Measurements from ENCODE around the gene CLIP1. TPM values are rescaled to one million over a fixed set of nuclear protein-coding genes. Genes with fewer than 3 reads are reported as not detected.
"Not testable (repeated sequence)": the region's sequence is repeated elsewhere in the genome, so short reads cannot be mapped to it uniquely, and the experiment has no call there.

The CLIP1 gene
- total and polyA plus RNA-seq, 7 donors = 16.8 to 257 (median 159) TPM

DNA sequence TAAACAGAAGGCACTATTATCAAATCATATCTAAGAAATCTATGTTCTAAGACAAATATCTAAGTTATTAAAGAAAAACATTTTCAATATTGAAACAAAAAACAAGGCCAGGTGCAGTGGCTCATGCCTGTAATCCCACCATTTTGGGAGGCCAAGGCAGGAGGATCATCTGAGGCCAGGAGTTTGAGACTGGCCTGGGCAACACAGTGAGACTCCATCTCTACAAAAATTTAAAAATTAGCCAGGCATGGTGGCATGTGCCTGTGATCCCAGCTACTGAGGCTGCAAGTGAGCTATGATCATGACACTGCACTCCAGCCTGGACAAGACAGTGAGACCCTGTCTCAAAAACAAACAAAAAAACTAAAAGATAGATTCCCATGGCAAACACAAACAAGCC, 54.8 kb downstream of the CLIP1 start:
- DNase-seq; H3K27me3 ChIP-seq; H3K9me3 ChIP-seq; intact Hi-C loops (cut with DNase I); H3K4me3 ChIP-seq: not testable (repeated sequence)
- Histone ChIP-seq H3K27ac (peak overlapping the region; percentile 81 to 94 (median 88)), H3K36me3 (peaks cover 0 to 23% (median 4%) of the 10 kb centered on the region in 4 donors), H3K4me1 (peaks cover 0 to 94% (median 72%) of the 10 kb centered on the region in 4 donors)
- peak in 1 of 4 donors; percentile 2 for TF ChIP-seq POLR2AphosphoS5 (IDR thresholded peaks at IDR 0.05)

DNA sequence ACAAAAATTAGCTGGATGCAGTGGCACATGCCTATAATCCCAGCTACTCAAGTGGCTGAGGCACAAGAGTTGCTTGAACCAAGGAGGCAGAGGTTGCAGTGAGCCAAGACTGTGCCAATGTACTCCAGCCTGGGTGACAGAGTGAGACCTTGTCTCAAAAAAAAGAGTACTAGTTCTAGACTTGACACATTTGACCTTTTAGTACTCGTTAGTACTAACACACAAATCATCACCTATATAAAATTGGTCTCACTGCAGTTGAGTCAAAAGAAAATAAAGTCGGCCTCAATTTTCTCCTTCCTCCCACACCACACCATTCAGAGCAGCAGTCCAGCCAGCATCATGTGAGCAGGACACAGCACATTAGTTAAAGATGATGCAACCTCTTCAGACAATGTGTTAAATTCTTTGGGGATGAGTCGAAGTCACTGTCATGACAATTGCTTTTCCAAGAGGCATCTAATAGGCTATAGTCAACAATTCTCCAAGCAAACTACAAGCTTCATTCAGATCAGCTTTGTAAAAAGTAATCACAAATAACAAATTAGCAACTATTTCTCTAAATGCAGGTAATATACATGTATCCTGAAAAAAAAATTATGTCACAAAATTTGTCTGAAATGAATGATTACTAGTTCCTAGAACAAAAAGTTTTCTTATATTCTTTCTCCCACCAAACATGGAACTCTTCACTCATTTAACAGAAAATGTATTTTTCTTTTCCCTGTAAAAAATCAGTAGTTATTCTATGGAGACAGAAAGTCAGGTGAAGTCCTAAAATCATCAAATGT, 55.6 kb downstream of the CLIP1 start:
- intact Hi-C loops (cut with DNase I) = no loop called here
- TF ChIP-seq POLR2A (IDR thresholded peaks at IDR 0.05) = no peak
- TF ChIP-seq, protein P1, sequence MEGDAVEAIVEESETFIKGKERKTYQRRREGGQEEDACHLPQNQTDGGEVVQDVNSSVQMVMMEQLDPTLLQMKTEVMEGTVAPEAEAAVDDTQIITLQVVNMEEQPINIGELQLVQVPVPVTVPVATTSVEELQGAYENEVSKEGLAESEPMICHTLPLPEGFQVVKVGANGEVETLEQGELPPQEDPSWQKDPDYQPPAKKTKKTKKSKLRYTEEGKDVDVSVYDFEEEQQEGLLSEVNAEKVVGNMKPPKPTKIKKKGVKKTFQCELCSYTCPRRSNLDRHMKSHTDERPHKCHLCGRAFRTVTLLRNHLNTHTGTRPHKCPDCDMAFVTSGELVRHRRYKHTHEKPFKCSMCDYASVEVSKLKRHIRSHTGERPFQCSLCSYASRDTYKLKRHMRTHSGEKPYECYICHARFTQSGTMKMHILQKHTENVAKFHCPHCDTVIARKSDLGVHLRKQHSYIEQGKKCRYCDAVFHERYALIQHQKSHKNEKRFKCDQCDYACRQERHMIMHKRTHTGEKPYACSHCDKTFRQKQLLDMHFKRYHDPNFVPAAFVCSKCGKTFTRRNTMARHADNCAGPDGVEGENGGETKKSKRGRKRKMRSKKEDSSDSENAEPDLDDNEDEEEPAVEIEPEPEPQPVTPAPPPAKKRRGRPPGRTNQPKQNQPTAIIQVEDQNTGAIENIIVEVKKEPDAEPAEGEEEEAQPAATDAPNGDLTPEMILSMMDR (IDR thresholded peaks at IDR 0.05) = no peak
- peak; percentile 69 to 91 (median 76) for TF ChIP-seq POLR2AphosphoS5 (IDR thresholded peaks at IDR 0.05)
- peak; percentile 17 to 89 (median 48) for TF ChIP-seq EP300 (IDR thresholded peaks at IDR 0.05)
- WGBS, 2 donors = 71 to 82% methylated on average over 3 of the region's 3 CpGs
- peak overlapping the region; percentile 81 to 94 (median 88) for H3K27ac ChIP-seq
- DNase-seq = peak; percentile 91
- peaks cover 0 to 22% (median 2%) of the 10 kb centered on the region in 4 donors for H3K36me3 ChIP-seq
- H3K27me3 ChIP-seq = no peaks in the 10 kb centered on the region
- H3K4me3 ChIP-seq = no peak overlapping the region
- peaks cover 0 to 89% (median 68%) of the 10 kb centered on the region in 4 donors for H3K4me1 ChIP-seq
- no peaks in the 10 kb centered on the region for H3K9me3 ChIP-seq

DNA sequence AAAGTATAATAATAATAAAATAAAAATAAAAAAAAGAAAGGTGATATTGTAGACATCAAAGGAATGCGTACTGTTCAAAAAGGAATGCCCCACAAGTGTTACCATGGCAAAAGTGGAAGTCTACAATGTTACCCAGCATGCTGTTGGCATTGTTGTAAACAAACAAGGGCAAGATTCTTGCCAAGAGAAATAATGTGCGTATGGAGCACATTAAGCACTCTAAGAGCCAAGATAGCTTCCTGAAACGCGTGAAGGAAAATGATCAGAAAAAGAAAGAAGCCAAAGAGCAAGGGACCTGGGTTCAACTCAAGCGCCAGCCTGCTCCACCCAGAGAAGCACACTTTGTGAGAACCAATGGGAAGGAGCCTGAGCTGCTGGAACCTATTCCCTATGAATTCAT, 57.2 kb downstream of the CLIP1 start:
- intact Hi-C loops (cut with DNase I); H3K27me3 ChIP-seq; H3K4me3 ChIP-seq; DNase-seq; H3K9me3 ChIP-seq: not testable (repeated sequence)
- WGBS, 2 donors = 83 to 89% methylated on average over 5 of the region's 5 CpGs
- H3K36me3 ChIP-seq = peaks cover 8 to 34% (median 12%) of the 10 kb centered on the region in 4 donors
- peaks cover 0 to 73% (median 52%) of the 10 kb centered on the region in 4 donors for H3K4me1 ChIP-seq
- peak overlapping the region; percentile 81 to 94 (median 88) for H3K27ac ChIP-seq

DNA sequence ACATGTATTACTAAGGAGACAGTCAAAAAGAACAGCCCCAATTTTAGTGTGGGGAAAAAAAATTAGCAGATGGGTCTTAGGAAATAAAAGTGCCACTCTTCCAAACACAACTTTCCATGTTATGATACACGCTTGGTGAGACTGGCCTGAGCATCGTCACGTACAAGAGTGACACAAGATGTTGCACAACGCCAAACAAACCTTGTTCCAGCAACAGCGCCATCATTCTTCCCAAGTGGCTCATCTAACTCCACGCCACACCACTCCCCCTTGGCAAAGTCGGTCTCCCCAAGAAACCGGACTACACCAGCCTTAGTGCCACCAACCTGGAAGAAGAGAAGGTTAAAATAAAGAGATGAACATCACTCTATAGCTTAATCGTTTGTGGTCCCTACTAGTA, 58.7 kb downstream of the CLIP1 start:
- H3K36me3 ChIP-seq = peaks cover 11 to 47% (median 20%) of the 10 kb centered on the region in 4 donors
- 94 to 97% methylated on average over 9 of the region's 9 CpGs for WGBS, 2 donors

DNA sequence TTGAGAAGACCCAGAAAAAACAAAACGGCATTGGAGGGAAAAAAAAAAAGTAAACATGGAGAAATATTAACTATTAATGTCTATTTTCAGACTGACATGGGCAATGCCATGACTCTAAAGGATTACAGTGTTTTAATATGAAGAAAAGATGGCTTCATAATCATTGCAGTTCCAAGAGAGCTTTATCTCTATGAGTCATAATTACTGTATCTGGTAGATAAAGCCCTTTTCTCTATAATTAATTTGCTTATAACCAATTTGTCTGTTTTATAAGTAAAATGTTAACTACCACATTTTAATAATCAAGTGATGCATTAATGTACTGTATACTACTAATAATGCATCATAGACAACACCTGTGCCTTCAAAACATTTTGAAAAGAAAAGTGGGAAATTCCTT, 59.7 kb downstream of the CLIP1 start:
- intact Hi-C loops (cut with DNase I) = loop anchor here (5.0 kb wide), 1 partner anchor 60 kb away; the partner anchor contains the start of gene CLIP1
- no peak overlapping the region for H3K4me3 ChIP-seq
- no peaks in the 10 kb centered on the region for H3K9me3 ChIP-seq
- DNase-seq = no peak
- WGBS, 2 donors = 89 to 93% methylated on average over 1 of the region's 1 CpG
- no peaks in the 10 kb centered on the region for H3K27me3 ChIP-seq
- peaks cover 0 to 48% (median 27%) of the 10 kb centered on the region in 4 donors for H3K4me1 ChIP-seq
- peak overlapping the region in 3 of 4 donors; percentile 19 to 94 (median 90) for H3K27ac ChIP-seq
- TF ChIP-seq POLR2A (IDR thresholded peaks at IDR 0.05) = no peak
- no peak for TF ChIP-seq EP300 (IDR thresholded peaks at IDR 0.05)
- TF ChIP-seq, protein P1 (IDR thresholded peaks at IDR 0.05) = no peak
- TF ChIP-seq POLR2AphosphoS5 (IDR thresholded peaks at IDR 0.05) = no peak
- H3K36me3 ChIP-seq = peaks cover 11 to 47% (median 20%) of the 10 kb centered on the region in 4 donors

More for the DNA sequence above, 58.7 kb downstream of the CLIP1 start:
- Histone ChIP-seq H3K4me3 (no peak overlapping the region), H3K9me3 (no peaks in the 10 kb centered on the region), H3K27ac (peak overlapping the region in 3 of 4 donors; percentile 19 to 94 (median 90)), H3K27me3 (no peaks in the 10 kb centered on the region), H3K4me1 (peaks cover 0 to 58% (median 38%) of the 10 kb centered on the region in 4 donors)
- DNase-seq = peak; percentile 85
- TF ChIP-seq, protein P1 (IDR thresholded peaks at IDR 0.05) = no peak
- peak; percentile 52 to 89 (median 74) for TF ChIP-seq POLR2AphosphoS5 (IDR thresholded peaks at IDR 0.05)
- TF ChIP-seq POLR2A (IDR thresholded peaks at IDR 0.05) = no peak
- TF ChIP-seq EP300 (IDR thresholded peaks at IDR 0.05) = peak in 2 of 4 donors; percentile 18 to 74
- intact Hi-C loops (cut with DNase I) = loop anchor here (5.0 kb wide), 1 partner anchor 59 kb away; the partner anchor contains the start of gene CLIP1

DNA sequence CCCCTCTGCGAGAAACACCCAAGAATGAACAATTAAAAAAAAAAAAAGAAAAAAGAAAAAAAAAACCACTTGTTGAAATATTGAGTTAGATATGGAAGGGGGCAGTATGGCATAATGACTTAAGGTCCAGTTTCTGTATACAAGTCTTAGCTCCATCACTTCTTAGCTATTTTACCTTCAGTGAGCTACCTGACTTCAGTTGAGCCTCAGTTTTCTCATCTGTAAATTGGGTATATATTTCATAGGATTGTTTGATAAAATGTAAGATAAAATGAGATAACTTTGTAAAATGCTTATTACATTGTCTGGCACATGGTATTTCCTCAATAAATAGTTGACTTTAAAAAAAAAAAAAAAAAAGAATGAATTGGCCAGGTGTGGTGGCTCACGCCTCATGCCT, 64.1 kb downstream of the CLIP1 start:
- H3K27ac ChIP-seq = peak overlapping the region in 1 of 4 donors; percentile 31
- 91 to 94% methylated on average over 2 of the region's 2 CpGs for WGBS, 2 donors
- H3K4me3 ChIP-seq; DNase-seq; intact Hi-C loops (cut with DNase I); H3K27me3 ChIP-seq; H3K9me3 ChIP-seq: not testable (repeated sequence)
- H3K4me1 ChIP-seq = peaks cover 0 to 12% (median 4%) of the 10 kb centered on the region in 4 donors
- peaks cover 29 to 67% (median 40%) of the 10 kb centered on the region in 4 donors for H3K36me3 ChIP-seq

DNA sequence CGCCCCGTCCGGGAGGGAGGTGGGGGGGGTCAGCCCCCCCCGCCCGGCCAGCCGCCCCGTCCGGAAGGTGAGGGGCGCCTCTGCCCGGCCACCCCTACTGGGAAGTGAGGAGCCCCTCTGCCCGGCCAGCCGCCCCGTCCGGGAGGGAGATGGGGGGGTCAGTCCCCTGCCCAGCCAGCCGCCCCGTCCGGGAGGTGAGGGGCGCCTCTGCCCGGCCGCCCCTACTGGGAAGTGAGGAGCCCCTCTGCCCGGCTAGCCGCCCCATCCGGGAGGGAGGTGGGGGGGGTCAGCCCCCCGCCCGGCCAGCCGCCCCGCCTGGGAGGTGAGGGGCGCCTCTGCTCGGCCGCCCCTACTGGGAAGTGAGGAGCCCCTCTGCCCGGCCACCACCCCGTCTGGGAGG, 64.9 kb downstream of the CLIP1 start:
- WGBS, 2 donors = 97 to 98% methylated on average over 28 to 31 of the region's 32 CpGs
- H3K9me3 ChIP-seq; intact Hi-C loops (cut with DNase I); H3K4me1 ChIP-seq; DNase-seq; H3K4me3 ChIP-seq; H3K27me3 ChIP-seq: not testable (repeated sequence)
- peak overlapping the region in 1 of 4 donors; percentile 41 for H3K27ac ChIP-seq
- H3K36me3 ChIP-seq = peaks cover 36 to 67% (median 48%) of the 10 kb centered on the region in 4 donors

DNA sequence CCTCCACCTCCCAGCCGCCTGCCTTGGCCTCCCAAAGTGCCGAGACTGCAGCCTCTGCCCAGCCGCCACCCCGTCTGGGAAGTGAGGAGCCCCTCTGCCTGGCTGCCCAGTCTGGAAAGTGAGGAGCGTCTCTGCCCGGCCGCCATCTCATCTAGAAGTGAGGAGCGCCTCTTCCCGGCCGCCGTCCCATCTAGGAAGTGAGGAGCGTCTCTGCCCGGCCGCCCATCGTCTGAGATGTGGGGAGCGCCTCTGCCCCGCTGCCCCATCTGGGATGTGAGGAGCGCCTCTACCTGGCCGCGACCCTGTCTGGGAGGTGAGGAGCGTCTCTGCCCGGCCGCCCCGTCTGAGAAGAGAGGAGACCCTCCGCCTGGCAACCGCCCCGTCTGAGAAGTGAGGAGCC, 65.5 kb downstream of the CLIP1 start:
- DNase-seq; H3K27me3 ChIP-seq; H3K9me3 ChIP-seq; H3K4me3 ChIP-seq; intact Hi-C loops (cut with DNase I); H3K4me1 ChIP-seq: not testable (repeated sequence)
- 97 to 99% methylated on average over 27 of the region's 27 CpGs for WGBS, 2 donors
- peak overlapping the region in 1 of 4 donors; percentile 45 for H3K27ac ChIP-seq
- H3K36me3 ChIP-seq = peaks cover 36 to 70% (median 53%) of the 10 kb centered on the region in 4 donors

Data from sigmoid colon (tissue), 7 donors.